WTC11 (cell line): ENCODE results near the gene WWOX.

Source experiments
- ATF1 ChIP-seq: sonication (generic); formaldehyde crosslinking; IDR thresholded peaks from 2 replicates; pipeline ENCODE4 v1.8.1; 2023; ENCODE audit warnings: mild to moderate bottlenecking, moderate library complexity, missing genetic modification reagents
- SP1 ChIP-seq: sonication (generic); formaldehyde crosslinking; conservative IDR thresholded peaks from 2 replicates; pipeline ENCODE4 v1.8.1; 2022; ENCODE audit warnings: missing genetic modification reagents

DNA sequence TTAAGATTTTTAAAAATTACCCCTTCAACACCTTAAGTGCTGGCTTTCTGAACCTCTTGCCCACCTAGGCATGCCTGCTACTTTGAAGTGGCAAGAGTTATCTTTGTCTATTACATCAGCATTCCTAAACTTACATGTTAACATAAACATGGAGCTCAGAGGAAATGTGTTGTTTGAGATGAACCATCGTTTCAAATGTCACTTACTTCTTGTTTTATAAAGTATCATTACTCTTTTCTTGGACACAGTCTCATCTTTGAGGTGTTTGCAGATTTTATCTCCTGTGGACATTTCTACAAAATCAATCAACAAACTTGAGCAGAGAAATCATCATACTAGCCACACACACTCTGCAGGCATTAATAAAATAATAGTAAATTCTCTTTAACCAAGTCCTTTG, 184.9 kb downstream of the WWOX start:
- TF ChIP-seq SP1 (no peak), ATF1 (no peak)
